Measurements from ENCODE around the gene LDB2.
"Not testable (repeated sequence)": the region's sequence is repeated elsewhere in the genome, so short reads cannot be mapped to it uniquely, and the experiment has no call there.

LDB2 gene

DNA sequence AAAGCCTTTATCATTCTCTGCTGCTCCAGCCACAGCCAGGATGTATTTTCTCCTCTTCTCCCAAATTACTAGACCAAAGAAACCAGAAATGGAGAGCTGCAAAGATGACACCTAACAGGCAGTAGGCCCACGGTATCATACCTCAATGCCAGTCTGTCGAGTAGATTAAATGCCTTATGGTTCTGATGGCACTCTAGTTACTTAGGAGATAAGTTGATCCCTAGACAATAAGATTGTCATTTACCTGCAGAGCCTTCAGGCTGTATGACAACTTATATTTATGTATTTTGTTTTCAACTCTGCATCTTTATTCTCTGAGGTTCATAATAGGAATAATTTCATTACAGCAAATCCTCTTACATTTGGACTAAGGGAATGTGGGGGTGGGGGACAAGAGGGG is 262.1 kb downstream of the LDB2 start:
- TF ChIP-seq, protein P1, sequence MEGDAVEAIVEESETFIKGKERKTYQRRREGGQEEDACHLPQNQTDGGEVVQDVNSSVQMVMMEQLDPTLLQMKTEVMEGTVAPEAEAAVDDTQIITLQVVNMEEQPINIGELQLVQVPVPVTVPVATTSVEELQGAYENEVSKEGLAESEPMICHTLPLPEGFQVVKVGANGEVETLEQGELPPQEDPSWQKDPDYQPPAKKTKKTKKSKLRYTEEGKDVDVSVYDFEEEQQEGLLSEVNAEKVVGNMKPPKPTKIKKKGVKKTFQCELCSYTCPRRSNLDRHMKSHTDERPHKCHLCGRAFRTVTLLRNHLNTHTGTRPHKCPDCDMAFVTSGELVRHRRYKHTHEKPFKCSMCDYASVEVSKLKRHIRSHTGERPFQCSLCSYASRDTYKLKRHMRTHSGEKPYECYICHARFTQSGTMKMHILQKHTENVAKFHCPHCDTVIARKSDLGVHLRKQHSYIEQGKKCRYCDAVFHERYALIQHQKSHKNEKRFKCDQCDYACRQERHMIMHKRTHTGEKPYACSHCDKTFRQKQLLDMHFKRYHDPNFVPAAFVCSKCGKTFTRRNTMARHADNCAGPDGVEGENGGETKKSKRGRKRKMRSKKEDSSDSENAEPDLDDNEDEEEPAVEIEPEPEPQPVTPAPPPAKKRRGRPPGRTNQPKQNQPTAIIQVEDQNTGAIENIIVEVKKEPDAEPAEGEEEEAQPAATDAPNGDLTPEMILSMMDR (IDR thresholded peaks at IDR 0.05; ENCODE audit: low read depth, low read length, poor library complexity, severe bottlenecking), result no peak
- no peak for TF ChIP-seq EZH2phosphoT487 (IDR thresholded peaks at IDR 0.05; ENCODE audit: borderline replicate concordance, low read length)
- Histone ChIP-seq H3K9me3 (ENCODE audit: control insufficient read depth, insufficient read depth, low read length) (no peaks in the 10 kb centered on the region), H3K27ac (ENCODE audit: low read depth, low read length) (no peak overlapping the region), H3K4me1 (ENCODE audit: control insufficient read depth, low read length) (no peaks in the 10 kb centered on the region), H4K20me1 (ENCODE audit: control insufficient read depth, insufficient read depth, low read depth, low read length) (no peaks in the 10 kb centered on the region), H3K36me3 (ENCODE audit: control insufficient read depth, low read length) (no peaks in the 10 kb centered on the region), H3K79me2 (ENCODE audit: control insufficient read depth, low read length) (no peaks in the 10 kb centered on the region), H3K9me2 (replicated peaks; ENCODE audit: control insufficient read depth, low read length) (no peaks in the 10 kb centered on the region), H3K4me2 (ENCODE audit: low read length) (no peak overlapping the region), H3K4me3 (ENCODE audit: low read length) (no peak overlapping the region), H3K27me3 (ENCODE audit: control insufficient read depth, low read length) (no peaks in the 10 kb centered on the region), H3F3A (ENCODE audit: control insufficient read depth, insufficient read depth) (no peaks in the 10 kb centered on the region)

DNA sequence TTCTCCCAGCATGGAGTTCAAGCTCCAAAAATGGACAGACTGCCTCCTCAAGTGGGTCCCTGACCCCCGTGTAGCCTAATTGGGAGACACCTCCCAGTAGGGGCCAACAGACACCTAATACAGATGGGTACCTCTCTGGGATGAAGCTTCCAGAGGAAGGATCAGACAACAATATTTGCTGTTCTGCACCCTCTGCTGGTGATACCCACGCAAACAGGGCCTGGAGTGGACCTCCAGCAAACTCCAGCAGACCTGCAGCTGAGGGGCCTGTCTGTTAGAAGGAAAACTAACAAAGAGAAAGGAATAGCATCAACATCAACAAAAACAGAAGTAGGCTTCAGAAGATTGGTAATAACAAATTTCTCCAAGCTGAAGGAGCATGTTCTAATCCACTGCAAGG is 269.2 kb downstream of the LDB2 start:
- H3K27me3 ChIP-seq (ENCODE audit: control insufficient read depth, low read length); H3K9me2 ChIP-seq (replicated peaks; ENCODE audit: control insufficient read depth, low read length); H3K9me3 ChIP-seq (ENCODE audit: control insufficient read depth, insufficient read depth, low read length); H3K4me1 ChIP-seq (ENCODE audit: control insufficient read depth, low read length); H3K4me2 ChIP-seq (ENCODE audit: low read length); H4K20me1 ChIP-seq (ENCODE audit: control insufficient read depth, insufficient read depth, low read depth, low read length); H3K27ac ChIP-seq (ENCODE audit: low read depth, low read length); H3F3A ChIP-seq (ENCODE audit: control insufficient read depth, insufficient read depth); H3K4me3 ChIP-seq (ENCODE audit: low read length); H3K36me3 ChIP-seq (ENCODE audit: control insufficient read depth, low read length); H3K79me2 ChIP-seq (ENCODE audit: control insufficient read depth, low read length): not testable (repeated sequence)

DNA sequence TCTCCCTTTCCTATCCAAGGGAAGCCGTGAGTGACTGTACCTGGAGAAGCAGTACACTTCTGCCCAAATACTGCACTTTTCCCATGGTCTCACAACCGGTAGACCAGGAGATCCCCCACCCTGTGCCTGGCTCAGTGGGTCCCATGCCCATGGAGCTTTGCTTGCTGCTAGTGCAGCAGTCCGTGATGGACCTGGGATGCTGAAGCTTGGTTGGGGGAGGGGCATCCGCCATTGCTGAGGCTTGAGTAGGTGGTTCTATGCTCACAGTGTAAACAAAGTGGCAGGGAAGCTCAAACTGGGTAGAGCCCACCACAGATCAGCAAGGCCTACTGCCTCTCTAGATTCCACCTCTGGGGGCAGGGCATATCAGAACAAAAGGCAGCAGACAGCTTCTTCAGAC is 269.6 kb downstream of the LDB2 start:
- not testable (repeated sequence) for H3K36me3 ChIP-seq (ENCODE audit: control insufficient read depth, low read length); H3K4me2 ChIP-seq (ENCODE audit: low read length); H3K27me3 ChIP-seq (ENCODE audit: control insufficient read depth, low read length); H3K9me2 ChIP-seq (replicated peaks; ENCODE audit: control insufficient read depth, low read length); H3K27ac ChIP-seq (ENCODE audit: low read depth, low read length); H3K9me3 ChIP-seq (ENCODE audit: control insufficient read depth, insufficient read depth, low read length); H4K20me1 ChIP-seq (ENCODE audit: control insufficient read depth, insufficient read depth, low read depth, low read length); H3K4me3 ChIP-seq (ENCODE audit: low read length); H3K4me1 ChIP-seq (ENCODE audit: control insufficient read depth, low read length); H3K79me2 ChIP-seq (ENCODE audit: control insufficient read depth, low read length); H3F3A ChIP-seq (ENCODE audit: control insufficient read depth, insufficient read depth)

DNA sequence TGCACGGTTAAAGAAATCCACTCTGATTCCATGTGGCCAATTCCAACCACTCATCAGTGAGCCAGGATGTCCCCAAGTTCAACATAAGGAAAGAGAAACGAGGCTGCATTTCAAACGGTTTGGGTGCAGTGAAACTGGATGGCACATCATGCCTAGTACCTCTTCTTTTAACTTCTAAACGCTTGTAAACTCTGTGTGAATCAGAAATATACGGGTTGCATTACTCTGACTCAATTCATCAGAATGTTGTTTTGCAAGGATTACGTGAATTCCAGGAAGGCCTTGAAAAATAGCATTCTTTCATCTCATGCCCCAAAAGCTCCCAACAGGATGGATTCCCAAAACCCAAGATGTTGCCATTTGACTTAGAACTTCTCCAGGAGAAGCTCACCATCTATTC is 270.4 kb downstream of the LDB2 start:
- H3F3A ChIP-seq (ENCODE audit: control insufficient read depth, insufficient read depth), result no peaks in the 10 kb centered on the region
- H3K4me1 ChIP-seq (ENCODE audit: control insufficient read depth, low read length), result no peaks in the 10 kb centered on the region
- H3K9me2 ChIP-seq (replicated peaks; ENCODE audit: control insufficient read depth, low read length), result no peaks in the 10 kb centered on the region
- no peaks in the 10 kb centered on the region for H3K9me3 ChIP-seq (ENCODE audit: control insufficient read depth, insufficient read depth, low read length)
- H4K20me1 ChIP-seq (ENCODE audit: control insufficient read depth, insufficient read depth, low read depth, low read length), result no peaks in the 10 kb centered on the region
- no peak overlapping the region for H3K4me2 ChIP-seq (ENCODE audit: low read length)
- H3K36me3 ChIP-seq (ENCODE audit: control insufficient read depth, low read length), result no peaks in the 10 kb centered on the region
- no peaks in the 10 kb centered on the region for H3K27me3 ChIP-seq (ENCODE audit: control insufficient read depth, low read length)
- H3K27ac ChIP-seq (ENCODE audit: low read depth, low read length), result no peak overlapping the region
- H3K79me2 ChIP-seq (ENCODE audit: control insufficient read depth, low read length), result no peaks in the 10 kb centered on the region
- TF ChIP-seq, protein P1 (IDR thresholded peaks at IDR 0.05; ENCODE audit: low read depth, low read length, poor library complexity, severe bottlenecking), result no peak
- TF ChIP-seq EZH2phosphoT487 (IDR thresholded peaks at IDR 0.05; ENCODE audit: borderline replicate concordance, low read length), result no peak
- H3K4me3 ChIP-seq (ENCODE audit: low read length), result no peak overlapping the region
